ENCODE data around the gene FAM169A.

GRCh38 chr5:74833537-74834266 is 32.5 kb downstream of the FAM169A start:
- TF ChIP-seq, protein P1, sequence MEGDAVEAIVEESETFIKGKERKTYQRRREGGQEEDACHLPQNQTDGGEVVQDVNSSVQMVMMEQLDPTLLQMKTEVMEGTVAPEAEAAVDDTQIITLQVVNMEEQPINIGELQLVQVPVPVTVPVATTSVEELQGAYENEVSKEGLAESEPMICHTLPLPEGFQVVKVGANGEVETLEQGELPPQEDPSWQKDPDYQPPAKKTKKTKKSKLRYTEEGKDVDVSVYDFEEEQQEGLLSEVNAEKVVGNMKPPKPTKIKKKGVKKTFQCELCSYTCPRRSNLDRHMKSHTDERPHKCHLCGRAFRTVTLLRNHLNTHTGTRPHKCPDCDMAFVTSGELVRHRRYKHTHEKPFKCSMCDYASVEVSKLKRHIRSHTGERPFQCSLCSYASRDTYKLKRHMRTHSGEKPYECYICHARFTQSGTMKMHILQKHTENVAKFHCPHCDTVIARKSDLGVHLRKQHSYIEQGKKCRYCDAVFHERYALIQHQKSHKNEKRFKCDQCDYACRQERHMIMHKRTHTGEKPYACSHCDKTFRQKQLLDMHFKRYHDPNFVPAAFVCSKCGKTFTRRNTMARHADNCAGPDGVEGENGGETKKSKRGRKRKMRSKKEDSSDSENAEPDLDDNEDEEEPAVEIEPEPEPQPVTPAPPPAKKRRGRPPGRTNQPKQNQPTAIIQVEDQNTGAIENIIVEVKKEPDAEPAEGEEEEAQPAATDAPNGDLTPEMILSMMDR (IDR thresholded peaks at IDR 0.05; ENCODE audit: low read length), result no peak
- TF ChIP-seq EZH2 (optimal IDR thresholded peaks at IDR 0.05; ENCODE audit: low read depth, low read length) (no peak), EZH2phosphoT487 (IDR thresholded peaks at IDR 0.05; ENCODE audit: low read length) (no peak)
